IPS DF 19.7 (cell line): Measurements from ENCODE around the gene TEDC2.

Source experiments
- DNase-seq: peaks from one replicate; pipeline ENCODE4 v3.0.0-alpha.2; 2013; ENCODE audit warnings: low read depth, low spot score

The TEDC2 gene

DNA sequence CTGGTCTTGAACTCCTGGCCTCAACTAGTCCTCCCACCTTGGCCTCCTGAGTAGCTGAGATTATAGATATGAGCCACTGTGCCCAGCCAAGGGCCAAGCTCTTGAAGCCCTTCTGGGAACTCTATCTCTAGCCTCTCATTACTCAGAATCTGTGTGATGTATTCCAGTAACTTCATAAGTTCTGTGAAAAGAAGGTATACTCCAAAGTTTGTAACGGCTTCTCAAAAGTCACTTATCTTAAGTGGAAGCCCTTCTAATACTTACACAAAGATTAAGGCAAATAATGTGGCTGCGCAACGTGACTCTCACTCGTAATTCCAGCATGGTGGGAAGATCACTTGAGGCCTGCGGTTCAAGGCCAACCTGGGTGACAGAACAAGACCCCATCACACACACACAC is 34.7 kb downstream of the TEDC2 start:
- no peak for DNase-seq

DNA sequence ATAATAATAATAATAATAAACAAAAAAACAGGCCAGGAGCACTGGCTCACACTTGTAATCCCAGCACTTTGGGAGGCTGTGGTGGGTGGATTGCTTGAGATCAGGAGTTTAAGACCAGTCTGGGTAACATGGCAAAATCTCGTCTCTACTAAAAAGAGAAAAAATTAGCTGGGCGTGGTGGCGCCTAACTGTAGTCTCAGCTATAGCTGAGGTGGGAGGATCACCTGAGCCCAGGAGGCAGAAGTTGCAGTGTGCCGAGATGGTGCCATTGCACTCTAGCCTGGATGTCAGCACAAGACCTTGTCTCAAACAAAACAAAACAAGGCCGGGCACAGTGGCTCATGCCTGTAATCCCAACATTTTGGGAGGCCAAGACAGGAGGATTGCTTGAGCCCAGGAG is 35.1 kb downstream of the TEDC2 start:
- no peak for DNase-seq

DNA sequence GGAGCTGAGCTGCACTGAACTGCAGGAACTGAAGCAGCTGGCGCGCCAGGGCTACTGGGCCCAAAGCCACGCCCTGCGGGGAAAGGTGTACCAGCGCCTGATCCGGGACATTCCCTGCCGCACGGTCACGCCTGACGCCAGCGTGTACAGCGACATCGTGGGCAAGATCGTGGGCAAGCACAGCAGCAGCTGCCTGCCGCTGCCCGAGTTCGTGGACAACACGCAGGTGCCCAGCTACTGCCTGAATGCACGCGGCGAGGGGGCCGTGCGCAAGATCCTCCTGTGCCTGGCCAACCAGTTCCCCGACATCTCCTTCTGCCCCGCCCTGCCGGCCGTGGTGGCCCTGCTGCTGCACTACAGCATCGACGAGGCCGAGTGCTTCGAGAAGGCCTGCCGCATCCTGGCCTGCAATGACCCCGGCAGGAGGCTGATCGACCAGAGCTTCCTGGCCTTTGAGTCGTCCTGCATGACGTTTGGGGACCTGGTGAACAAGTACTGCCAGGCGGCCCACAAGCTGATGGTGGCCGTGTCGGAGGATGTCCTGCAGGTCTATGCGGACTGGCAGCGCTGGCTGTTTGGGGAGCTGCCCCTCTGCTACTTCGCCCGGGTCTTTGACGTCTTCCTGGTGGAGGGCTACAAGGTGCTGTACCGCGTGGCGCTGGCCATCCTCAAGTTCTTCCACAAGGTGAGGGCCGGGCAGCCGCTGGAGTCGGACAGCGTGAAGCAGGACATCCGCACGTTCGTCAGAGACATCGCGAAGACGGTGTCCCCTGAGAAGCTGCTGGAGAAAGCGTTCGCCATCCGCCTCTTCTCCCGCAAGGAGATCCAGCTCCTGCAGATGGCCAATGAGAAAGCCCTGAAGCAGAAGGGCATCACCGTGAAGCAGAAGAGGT is 36.6 kb downstream of the TEDC2 start:
- no peak for DNase-seq

DNA sequence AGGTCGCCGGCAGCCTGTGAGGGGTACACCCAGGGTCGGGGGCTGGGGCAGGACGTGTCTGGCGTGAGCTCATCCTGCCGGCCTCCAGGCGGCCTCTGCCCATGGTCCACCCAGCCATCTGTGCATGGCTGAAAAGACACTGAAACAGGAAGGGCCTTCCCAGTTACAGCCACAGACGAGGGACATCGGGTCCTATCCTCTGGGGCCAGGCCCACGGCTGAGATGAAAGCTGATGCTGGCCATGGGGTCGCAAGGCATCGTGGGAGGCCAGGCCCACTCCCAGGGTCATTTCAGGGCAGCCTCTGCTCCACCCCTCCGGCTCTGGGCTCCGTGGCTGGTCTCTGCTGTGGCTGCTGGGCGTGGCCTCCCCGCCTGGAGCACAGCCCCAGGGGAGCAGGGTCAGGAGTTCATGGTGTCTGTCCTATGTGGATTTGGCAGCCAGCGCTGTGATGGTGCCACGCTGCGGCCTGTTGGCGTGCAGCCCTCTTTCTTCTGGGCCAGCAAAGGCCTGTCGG is 37.3 kb downstream of the TEDC2 start:
- DNase-seq, result no peak

DNA sequence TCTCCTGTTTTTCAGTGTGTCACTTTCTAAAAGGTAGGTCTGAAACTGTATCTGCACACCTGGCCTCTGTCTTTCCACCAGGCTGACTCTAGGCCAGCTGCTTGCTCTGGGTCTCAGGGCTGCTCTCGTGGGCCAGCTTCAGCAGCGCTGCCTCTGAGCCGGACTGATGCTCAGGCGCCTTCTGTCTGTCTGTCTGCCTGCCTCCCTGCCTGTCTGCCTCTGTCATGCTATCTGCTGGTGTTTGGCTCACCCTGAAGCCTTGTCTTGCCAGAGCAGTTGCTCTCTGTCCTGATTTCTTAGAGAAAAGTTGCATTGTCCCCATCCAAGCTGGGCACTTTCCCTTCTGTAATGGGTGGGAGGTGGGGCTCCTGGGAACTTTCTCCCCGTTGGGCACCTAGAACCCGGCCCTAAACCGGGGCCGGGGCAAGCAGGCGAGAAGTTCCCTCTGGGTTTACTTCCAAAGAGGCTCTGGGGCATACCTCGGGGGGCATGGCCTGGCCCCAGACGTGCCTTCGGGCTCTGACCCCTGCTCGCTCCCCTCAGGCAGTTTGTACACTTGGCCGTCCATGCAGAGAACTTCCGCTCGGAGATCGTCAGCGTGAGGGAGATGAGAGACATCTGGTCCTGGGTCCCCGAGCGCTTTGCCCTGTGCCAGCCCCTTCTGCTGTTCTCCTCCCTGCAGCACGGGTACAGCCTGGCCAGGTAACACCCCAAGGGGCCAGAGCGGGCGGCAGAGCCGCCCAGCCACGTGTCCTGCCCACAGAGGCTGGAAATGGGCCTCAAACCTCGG is 38.0 kb downstream of the TEDC2 start:
- DNase-seq, result no peak

DNA sequence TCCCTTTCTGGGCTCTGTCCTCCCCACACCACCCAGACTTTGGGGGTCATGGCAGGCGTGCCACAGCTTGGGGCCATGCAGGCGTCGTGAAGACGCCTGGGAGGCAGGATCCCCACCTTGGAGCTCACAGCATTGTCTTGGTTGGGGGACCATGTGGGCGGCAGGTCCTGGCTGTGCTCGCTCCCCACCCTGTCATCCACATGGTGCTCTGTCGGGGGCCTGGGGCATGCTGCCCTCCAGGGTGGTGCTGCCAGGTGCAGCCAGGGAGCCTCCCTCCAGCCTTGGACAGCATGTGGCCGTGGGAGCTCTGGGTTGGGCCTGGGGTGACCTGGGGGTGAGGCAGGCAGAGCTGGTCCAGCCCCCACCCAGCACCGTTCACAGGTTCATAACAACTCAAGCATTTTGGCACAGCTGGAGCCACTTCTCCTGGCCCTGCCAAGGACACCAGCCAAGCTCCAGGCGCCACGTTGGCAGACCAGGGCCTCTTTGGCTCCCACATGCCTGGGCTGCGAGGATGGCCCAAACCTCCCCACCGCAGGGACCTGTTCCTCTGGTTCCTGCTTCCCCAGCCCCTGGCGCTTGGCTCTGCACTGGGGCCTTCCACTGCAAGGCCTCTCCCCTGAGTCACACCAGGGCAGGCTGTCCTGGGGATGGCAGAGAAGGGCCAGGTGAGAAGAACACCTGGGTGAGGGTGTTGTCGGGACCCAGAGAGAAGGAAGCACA is 38.8 kb downstream of the TEDC2 start:
- no peak for DNase-seq

DNA sequence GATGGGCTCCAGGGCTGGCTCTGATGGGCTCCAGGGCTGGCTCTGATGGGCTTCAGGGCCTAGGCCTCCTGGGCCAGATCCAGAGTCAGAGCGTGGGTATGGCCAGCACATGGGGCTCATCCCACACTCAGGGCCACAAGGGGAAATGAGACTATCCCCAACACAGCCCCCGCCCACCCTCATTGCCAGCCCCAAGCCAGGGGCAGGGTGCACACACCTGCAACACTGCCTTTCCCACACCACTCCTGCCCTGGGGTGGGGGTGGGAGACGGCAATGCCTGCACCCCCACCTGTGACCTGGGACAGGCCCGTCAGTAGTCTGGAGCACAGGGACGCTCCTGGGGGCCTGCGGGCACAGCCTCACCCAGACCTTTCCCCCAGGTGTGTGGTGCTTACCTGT is 39.5 kb downstream of the TEDC2 start:
- DNase-seq, result no peak

DNA sequence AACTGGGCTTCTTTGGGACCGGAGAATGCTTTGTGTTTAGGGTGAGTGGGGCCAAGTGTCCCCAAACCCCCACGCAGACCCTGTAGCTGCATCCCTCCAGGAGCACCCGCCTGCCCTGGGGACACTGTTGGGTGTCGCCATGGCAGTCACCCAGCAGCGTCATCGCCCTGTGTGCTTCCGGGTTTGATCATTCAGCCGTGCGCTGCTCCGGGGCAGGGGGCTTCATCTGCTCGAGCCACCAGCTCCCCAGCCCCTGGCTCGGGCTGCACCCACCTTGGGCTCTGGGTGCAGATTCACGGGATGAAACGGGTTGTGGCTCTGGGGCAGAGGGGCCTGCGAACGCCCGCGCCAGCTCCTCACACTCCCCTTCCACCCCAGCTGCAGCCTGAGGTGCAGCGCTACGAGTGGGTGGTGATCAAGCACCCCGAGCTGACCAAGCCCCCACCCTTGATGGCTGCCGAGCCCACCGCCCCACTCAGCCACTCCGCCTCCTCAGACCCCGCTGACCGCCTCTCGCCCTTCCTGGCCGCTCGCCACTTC is 40.1 kb downstream of the TEDC2 start:
- no peak for DNase-seq

DNA sequence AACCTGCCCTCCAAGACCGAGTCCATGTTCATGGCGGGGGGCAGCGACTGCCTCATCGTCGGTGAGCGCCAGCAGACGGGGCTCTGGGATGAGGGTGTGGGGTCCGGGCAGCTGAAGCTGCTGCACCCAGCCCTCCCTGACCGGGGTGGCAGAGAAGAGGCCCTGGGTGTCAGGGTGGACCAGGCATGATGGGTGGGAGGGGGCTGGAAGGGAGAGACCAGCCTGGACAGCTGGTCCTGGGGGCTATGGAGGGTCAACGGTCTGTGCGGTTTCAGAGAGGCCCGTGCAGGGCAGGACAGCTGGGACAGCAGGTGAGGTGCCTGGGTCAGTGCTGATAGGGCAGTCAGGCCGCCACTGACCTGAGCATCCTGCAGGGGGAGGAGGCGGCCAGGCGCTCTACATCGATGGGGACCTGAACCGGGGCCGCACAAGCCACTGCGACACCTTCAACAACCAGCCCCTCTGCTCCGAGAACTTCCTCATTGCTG is 40.6 kb downstream of the TEDC2 start:
- no peak for DNase-seq

DNA sequence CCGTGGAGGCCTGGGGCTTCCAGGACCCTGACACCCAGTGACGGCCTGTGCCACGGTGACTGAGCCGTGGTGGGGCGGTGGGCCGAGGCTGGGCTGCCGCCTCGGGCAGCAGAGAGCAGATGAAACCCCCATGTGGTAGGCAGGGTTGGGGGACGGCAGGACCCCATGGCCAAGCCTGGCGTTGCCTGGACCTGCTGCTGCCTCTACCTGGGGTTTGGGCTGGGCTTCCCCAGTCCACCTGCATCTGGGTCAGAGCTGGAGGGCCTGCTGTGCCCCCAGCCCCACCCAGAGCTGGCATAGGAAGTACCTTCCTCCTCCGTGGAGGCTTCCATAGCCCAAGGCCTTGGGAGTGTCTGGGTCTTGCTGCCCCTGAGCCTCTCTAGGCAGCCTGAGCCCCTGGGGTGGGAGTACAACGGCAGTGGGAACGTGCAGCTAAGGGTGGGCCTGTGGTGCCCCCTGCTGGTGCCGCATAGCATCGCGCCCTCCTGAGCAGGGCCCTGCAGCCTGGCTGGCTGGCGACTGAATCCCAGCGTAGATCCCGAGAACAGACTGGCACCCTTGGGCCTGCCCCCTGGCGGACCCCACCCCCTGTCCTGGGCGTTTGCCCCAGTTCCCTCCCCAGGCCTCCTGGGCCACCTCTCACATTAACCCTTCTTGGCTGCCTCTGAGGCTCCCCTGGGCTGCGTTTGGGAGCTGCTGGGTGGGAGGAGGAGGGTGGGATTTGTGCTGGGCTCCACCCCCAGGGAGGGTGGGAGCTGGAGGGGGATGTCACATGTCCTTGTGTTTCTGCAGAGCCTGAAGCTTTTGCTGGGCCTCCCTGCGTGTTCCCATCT is 41.2 kb downstream of the TEDC2 start:
- DNase-seq, result no peak

DNA sequence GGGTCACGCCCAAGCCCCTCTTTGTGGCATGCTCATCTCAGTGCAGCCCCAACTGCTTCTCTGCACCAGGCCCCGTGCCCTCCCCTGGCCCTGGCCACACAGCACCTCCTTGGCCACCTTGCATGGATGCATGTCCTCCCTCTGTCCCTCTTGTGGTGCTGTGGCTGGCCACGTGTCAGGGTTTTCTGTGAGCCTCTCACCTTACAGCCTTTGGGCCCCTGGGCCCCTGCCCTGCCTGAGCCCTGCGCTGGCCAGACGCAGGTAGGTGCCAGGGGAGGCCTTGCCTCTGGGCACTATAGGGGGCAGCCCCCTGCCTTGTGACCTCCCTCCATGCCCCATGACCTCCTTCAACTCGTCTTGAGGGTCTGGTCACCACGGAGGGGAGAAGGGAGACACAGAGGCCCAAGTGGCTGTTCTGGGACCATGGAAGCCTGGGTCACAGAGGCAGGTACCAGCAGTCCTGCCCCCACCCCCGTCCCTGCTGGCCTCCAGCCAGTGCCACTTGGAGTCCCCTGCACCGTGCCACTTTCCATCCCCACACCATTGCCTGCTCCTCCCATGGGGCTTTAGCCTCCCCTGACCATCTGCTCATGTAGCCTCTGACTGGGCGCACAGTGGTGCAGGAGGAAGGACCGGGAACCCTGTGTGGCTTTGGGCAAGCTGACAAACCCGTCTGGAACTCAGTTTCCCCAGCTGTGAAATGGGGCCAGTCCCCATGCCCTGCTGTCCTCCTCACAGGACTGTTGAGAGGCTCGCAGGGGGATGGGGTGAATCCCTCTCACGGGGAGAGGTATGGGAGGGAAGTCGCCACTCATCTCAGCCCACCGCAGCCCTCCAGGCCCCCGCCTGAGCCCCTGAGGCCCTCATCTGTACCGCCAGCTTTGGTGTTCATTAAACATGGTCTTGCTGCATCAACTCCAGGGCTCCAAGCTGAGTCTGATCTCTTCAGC is 42.3 kb downstream of the TEDC2 start:
- no peak for DNase-seq

DNA sequence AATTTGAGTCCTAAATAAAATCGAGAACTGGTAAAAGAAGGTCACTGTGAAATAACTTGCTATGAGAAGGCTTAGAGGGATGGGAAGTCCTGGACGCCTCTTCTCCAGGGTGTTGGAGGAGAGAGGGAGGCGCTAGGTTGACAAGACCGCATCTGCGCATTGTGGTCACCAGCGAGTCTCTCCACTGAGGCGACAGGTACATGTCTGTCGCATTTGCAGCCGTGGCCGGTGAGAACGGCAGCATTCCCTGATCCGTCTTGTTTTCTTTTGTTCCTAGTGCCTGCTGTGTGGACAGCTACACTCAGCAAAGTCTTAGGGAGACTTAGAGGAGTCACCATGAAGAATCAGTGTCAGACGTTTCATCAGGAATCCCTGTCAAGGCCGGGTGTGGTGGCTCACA is 45.8 kb downstream of the TEDC2 start:
- no peak for DNase-seq

DNA sequence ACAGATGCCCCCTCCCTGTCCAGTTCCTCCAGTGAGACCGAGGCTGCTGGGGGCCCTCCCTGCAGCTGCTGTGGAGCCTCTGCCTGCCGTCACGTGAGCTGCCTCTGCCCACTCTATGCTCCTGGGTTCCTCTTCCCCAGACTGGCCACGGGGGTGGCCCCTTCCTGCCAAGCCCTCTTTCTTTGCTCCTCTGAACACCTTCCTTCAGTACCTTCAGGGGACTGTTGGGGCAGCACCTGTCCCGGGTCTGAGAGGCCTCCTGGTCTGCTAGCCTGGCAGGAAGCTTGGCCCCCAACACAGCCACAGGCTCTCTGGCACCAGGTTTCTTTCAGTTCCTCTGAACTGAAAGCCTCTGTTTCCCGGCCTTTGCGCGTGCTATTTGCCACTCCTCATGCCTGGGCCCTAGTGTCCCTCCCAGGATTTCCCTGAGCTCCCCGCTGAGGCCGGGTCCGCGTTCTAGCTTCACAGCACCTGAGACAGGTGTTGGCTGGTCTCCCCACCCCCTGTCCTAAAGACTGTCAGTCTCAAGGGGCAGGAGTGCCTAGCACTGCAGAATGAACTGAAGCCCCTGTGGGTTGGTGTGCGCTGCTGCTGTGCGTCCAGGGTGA is 47.2 kb downstream of the TEDC2 start:
- no peak for DNase-seq

DNA sequence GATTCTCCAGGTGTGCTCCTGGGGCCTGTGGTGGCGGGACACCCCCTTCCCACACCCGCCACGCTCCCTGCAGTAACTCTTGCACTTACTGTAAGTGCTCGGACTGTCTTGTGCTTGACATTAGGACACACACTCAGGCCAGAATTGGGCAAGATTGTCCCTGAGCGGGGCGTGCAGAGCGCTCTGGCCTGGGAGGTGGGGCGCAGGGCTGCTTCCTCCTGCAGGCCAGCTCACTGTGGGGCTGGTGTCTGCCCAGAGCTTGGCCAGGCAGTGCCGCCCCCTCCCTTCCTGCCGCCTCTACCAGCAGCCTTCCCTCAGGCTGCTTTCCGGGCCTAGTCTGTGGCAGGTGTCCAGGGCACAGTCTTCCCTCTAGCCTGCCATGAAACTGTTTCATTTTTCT is 47.8 kb downstream of the TEDC2 start:
- no peak for DNase-seq

DNA sequence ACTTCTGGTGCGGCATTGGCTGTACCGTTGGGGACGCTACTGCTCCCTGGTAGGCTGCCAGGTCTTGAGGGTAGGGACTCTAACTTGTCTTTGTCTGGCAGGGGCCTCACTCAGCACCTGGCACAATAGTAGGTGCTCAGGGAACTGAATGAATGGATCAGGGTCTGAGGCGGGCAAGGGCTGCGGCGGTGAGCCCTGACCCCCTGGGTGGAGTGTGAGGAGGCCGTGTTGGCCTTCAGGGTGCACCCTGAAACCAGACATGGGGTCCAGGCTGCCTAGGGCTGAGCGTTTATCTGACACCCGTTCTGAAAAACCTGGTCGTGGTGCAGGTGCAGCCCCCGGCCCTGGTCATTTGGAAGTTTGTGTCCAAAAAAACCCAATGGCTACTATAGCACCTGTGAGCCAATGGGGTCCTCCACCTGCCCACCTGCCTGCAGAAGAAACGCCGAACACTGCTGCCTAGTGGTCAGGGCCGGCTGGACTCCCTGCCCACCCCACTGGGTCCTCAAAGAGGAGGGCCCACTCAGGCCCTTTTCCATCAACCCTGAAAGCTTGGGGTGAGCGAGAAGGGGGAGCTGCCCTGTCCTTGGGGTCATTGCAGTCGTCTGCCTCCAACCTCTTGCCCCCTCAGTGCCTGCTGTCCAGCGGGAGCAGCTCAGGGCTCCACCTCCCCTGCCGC is 49.0 kb downstream of the TEDC2 start:
- no peak for DNase-seq

DNA sequence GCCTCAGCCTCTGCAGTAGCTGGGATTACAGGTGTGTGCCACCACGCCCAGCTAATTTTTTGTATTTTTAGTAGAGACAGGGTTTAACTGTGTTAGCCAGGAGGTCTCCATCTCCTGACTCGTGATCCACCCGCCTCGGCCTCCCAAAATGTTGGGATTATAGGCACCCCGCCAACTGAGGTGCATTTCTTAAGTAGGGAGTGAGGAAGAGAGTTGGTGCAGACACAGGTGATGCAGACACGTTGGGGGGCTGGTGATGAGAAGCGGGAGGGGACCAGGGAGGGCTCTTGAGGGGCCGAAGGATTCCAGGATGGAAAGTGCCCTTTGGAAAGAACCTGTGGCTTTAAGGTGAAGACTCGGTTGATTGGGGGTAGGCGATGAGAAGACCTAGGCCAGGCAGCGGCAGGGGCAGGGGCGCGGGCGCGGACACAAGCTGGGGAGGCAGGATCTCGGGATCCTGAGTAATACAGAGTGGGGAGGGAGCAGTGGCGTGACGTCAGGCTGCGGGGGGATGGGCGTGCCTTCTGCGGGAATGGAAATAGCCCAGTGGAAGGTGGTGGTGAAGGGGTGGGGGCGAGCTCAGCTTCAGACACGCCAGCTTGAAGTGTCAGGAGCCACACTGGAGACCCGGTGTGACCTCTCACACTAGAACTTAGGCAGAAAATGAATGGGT is 51.4 kb downstream of the TEDC2 start:
- DNase-seq, result no peak

DNA sequence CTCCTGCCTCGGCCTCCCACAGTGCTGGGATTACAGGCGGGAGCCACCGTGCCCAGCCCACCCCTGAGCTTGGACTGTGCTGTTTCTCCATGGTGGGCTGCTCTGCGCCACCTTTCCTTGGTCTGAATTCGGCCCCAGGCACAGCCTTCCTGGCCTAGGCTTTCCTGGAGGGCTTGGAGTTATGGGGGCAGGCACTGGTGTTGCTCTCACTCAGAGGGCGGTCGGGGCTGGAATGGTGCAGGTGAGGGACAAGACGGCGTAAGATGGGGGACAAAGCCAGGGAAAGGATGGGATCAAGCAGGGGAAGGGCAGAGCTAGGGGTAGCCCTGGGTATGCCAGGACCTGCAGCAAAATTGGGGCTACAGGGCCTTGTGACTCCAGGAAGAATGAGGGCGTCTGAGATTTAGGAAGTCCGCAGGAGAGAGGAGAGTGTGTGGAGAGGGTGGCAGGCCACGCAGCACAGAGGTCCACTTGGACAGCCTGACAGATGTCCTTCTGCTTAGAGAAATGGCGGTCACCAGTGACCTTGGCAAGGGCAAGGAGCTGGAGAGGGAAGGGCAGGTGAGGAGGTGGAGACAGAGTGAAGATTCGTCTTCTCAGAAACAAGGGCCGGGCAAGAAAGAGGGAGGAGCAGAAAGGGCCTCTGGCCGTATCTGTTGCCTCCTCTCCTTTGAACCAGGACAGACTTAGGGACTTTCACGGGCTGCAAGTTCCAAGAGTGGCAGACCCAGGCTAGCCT is 52.3 kb downstream of the TEDC2 start:
- no peak for DNase-seq
